Osteoblast (primary cell): Measurements from ENCODE around the gene HOXB9. TPM values are rescaled to one million over a fixed set of nuclear protein-coding genes. Genes with fewer than 3 reads are reported as not detected.

ENCODE experiments used
- DNase-seq: peaks from one replicate; pipeline ENCODE4 v3.0.0; 2011; ENCODE audit warnings: low spot score, mixed read lengths; ENCODE audit not compliant: insufficient read length; ENCODE audit errors: missing footprints
- H2AFZ ChIP-seq: 2 replicates; pipeline ENCODE4 v1.6.0; 2011; ENCODE audit warnings: mild to moderate bottlenecking, low read length
- H3K27ac ChIP-seq: 2 replicates; pipeline ENCODE4 v1.5.1; 2011; ENCODE audit warnings: mild to moderate bottlenecking, low read depth, low read length, moderate library complexity
- H3K27me3 ChIP-seq: 2 replicates; pipeline ENCODE4 v1.6.0; 2012; ENCODE audit warnings: mild to moderate bottlenecking, control low read depth, inconsistent platforms, low read length, moderate library complexity; ENCODE audit not compliant: insufficient read depth
- H3K36me3 ChIP-seq: 2 replicates; pipeline ENCODE4 v1.5.1; 2011; ENCODE audit warnings: mild to moderate bottlenecking, low read length, control low read depth, moderate library complexity; ENCODE audit not compliant: insufficient read depth
- H3K4me1 ChIP-seq: 2 replicates; pipeline ENCODE4 v1.5.1; 2011; ENCODE audit warnings: mild to moderate bottlenecking, low read length, control low read depth, moderate library complexity; ENCODE audit not compliant: insufficient read depth
- H3K4me2 ChIP-seq: 2 replicates; pipeline ENCODE4 v1.6.0; 2011; ENCODE audit warnings: mild to moderate bottlenecking, low read length; ENCODE audit not compliant: insufficient read depth
- H3K4me3 ChIP-seq: fragments of 200-600 bp; sonication (generic); 3 replicates; pipeline ENCODE4 v1.5.1; 2012; ENCODE audit warnings: mild to moderate bottlenecking, low read length, inconsistent platforms; ENCODE audit not compliant: insufficient read depth
- H3K79me2 ChIP-seq: 2 replicates; pipeline ENCODE4 v1.6.0; 2012; ENCODE audit warnings: mild to moderate bottlenecking, low read length, control low read depth, inconsistent platforms; ENCODE audit not compliant: insufficient read depth
- H3K9me3 ChIP-seq: 2 replicates; pipeline ENCODE4 v1.5.1; 2011; ENCODE audit warnings: low read depth, low read length, control low read depth
- H4K20me1 ChIP-seq: 2 replicates; pipeline ENCODE4 v1.6.0; 2012; ENCODE audit warnings: mild to moderate bottlenecking, low read length, control low read depth; ENCODE audit not compliant: insufficient read depth
- total RNA-seq: library from RNA; depleted of rRNA; stranded (reverse); fragments of >200 nt; gene quantifications from 2 replicates; pipeline ENCODE4 v1.2.3, GENCODE V29; 2012
- TF ChIP-seq, protein P1 (sequence below): IDR thresholded peaks from 2 replicates; pipeline ENCODE4 v1.5.1; 2011; ENCODE audit warnings: mild to moderate bottlenecking, low read depth, low read length, moderate library complexity; ENCODE audit errors: extremely low read depth

HOXB9 gene
- total RNA-seq, 1 donor, result not detected

DNA sequence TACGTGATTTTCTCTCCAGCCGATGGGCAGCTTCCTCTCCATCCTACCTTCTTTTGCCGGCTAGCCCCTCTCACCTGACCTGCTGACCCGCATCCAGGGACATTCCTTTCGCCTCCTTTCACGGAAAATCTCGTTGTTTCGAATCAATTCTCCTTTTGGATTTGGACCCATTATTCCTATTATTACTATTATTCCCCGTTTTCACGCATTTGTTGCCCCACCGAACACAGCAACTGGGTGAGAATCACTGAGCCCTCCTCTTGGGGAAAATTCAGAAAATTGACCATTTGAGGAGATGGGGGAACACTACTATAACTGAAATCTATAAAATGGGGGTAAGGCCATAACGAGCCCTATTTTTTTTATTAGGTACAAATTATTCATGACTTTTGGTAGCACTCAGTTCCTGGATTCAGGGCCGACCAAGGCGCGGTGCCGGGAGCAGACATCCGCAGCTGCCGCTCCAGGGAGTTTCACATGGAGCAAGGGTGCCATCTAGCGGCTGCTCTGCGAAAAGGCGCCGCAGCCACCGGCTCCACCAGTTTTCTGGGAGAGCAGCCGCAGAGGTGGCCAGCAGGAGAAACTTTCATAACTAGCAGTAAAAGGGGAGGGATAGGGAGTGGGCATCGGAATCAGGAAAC is 7.8 kb downstream of the HOXB9 start:
- no peak overlapping the region for H2AFZ ChIP-seq
- no peak overlapping the region for H3K27ac ChIP-seq
- H3K4me2 ChIP-seq, result no peak overlapping the region
- H3K4me1 ChIP-seq, result no peaks in the 10 kb centered on the region
- TF ChIP-seq, protein P1, sequence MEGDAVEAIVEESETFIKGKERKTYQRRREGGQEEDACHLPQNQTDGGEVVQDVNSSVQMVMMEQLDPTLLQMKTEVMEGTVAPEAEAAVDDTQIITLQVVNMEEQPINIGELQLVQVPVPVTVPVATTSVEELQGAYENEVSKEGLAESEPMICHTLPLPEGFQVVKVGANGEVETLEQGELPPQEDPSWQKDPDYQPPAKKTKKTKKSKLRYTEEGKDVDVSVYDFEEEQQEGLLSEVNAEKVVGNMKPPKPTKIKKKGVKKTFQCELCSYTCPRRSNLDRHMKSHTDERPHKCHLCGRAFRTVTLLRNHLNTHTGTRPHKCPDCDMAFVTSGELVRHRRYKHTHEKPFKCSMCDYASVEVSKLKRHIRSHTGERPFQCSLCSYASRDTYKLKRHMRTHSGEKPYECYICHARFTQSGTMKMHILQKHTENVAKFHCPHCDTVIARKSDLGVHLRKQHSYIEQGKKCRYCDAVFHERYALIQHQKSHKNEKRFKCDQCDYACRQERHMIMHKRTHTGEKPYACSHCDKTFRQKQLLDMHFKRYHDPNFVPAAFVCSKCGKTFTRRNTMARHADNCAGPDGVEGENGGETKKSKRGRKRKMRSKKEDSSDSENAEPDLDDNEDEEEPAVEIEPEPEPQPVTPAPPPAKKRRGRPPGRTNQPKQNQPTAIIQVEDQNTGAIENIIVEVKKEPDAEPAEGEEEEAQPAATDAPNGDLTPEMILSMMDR, result peak; percentile 92
- no peaks in the 10 kb centered on the region for H3K9me3 ChIP-seq
- no peaks in the 10 kb centered on the region for H3K36me3 ChIP-seq
- DNase-seq, result peak; percentile 100
- H3K27me3 ChIP-seq, result peaks cover 98% of the 10 kb centered on the region
- no peak overlapping the region for H3K4me3 ChIP-seq
- H4K20me1 ChIP-seq, result peaks cover 13% of the 10 kb centered on the region
- H3K79me2 ChIP-seq, result no peaks in the 10 kb centered on the region

DNA sequence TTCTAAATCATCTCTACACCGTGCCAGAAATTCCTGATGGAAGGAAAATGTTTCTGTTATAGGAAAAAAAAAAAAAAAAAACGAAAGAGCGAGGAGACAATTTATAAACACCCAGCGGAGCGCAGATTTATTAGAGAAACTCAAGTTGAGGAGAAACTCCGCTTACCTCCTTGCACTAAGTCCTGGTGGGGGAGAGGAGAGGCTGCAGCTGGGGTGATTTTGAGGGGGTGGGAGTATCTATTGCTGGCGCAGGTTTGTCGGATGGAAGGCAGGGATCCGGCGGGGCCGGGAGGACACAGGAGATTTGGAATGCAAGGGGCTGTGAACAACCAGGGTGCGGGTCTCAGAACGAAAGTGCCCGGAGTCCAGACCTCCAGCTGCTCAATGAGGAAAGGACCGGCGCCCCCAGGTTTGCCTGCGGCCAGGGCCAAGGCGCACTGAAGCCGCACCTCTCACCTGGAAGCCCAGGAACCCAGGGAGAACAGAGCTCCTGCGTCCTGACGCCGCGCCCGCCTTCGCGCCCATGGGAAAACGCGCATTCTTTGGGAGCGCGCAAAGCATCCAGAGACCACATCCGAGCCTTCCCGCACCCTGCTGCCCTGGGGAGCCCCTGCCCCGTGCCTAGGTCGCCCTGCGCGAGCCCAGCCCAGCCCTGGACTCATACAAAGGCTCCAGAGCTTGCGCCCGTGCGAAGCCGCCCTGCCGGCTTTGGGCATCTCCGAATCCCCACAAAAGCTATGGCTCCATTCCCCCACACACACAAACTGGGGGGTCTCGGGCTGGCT is 8.5 kb downstream of the HOXB9 start:
- H3K4me3 ChIP-seq, result no peak overlapping the region
- no peaks in the 10 kb centered on the region for H3K4me1 ChIP-seq
- no peaks in the 10 kb centered on the region for H3K9me3 ChIP-seq
- no peaks in the 10 kb centered on the region for H3K79me2 ChIP-seq
- DNase-seq, result no peak
- peaks cover 97% of the 10 kb centered on the region for H3K27me3 ChIP-seq
- peaks cover 13% of the 10 kb centered on the region for H4K20me1 ChIP-seq
- no peaks in the 10 kb centered on the region for H3K36me3 ChIP-seq
- TF ChIP-seq, protein P1, result no peak
- no peak overlapping the region for H3K4me2 ChIP-seq
- no peak overlapping the region for H3K27ac ChIP-seq
- H2AFZ ChIP-seq, result no peak overlapping the region

DNA sequence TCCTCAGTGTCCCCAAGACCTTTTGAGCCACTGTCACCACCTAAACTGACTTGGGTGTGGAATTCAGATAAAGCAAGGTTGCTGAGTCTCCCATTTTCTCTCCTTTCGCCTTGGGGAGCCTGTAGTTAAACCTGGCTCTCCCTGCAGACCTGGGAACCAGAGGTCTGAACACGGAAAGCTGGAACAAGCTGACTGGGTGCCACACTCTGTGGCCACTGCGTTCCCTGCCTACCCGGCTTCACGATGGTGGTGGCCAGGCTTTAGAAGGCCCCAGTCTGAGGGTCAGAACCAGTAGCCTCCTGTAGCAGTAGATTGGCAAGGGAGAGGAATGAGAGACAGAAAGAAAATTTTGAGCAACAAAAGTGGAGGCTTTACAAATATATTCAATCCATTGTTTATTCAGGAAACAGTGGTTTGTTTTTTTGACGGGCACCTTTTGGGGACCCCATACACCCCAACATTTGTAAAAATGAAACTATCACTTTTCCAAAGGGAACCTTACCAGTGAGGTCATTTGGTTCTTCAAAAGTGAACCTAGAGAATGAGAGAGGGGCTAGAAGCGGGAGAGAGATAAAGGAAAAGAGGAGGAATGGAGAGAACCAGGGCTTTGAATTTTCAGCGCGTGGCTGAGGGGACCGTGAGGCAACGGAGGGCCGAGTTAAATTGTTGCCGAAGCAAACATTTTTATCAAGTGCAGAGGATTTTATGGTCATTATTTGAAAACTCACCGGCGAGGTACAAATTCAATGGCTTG is 9.3 kb downstream of the HOXB9 start:
- Histone ChIP-seq H3K9me3 (no peaks in the 10 kb centered on the region), H3K4me2 (no peak overlapping the region), H2AFZ (no peak overlapping the region), H3K4me3 (no peak overlapping the region), H3K79me2 (no peaks in the 10 kb centered on the region), H3K4me1 (no peaks in the 10 kb centered on the region), H3K27me3 (peaks cover 97% of the 10 kb centered on the region), H3K36me3 (no peaks in the 10 kb centered on the region), H3K27ac (no peak overlapping the region), H4K20me1 (peaks cover 13% of the 10 kb centered on the region)
- TF ChIP-seq, protein P1, result no peak
- DNase-seq, result no peak
